ENCODE results near the gene NUP210L. TPM values are rescaled to one million over a fixed set of nuclear protein-coding genes. Genes with fewer than 3 reads are reported as not detected.
"Not testable (repeated sequence)": the region's sequence is repeated elsewhere in the genome, so short reads cannot be mapped to it uniquely, and the experiment has no call there.

Gene NUP210L
- total RNA-seq, 1 donor from 2014 or later: not detected

GRCh38 chr1:153987621-153988020, 167.3 kb downstream of the NUP210L start:
- H3K27me3 ChIP-seq: no peaks in the 10 kb centered on the region
- no peak overlapping the region for H3K4me3 ChIP-seq
- peak overlapping the region in 1 of 2 donors; percentile 90 for H3K27ac ChIP-seq
- intact Hi-C loops (cut with DNase I): loop anchor here (2.0 to 5.0 kb wide), 6 partner anchors 65 to 1150 kb away; partner anchors contain the start of genes GATAD2B, NPR1 and SLC50A1
- TF ChIP-seq CTCF (IDR thresholded peaks at IDR 0.05): no peak
- DNase-seq (ENCODE audit: low spot score in 2 of 2): no peak
- no peaks in the 10 kb centered on the region for H3K9me3 ChIP-seq
- peaks cover 6 to 9% of the 10 kb centered on the region in 2 donors for H3K36me3 ChIP-seq
- H3K4me1 ChIP-seq: peaks cover 2 to 31% of the 10 kb centered on the region in 2 donors

DNA sequence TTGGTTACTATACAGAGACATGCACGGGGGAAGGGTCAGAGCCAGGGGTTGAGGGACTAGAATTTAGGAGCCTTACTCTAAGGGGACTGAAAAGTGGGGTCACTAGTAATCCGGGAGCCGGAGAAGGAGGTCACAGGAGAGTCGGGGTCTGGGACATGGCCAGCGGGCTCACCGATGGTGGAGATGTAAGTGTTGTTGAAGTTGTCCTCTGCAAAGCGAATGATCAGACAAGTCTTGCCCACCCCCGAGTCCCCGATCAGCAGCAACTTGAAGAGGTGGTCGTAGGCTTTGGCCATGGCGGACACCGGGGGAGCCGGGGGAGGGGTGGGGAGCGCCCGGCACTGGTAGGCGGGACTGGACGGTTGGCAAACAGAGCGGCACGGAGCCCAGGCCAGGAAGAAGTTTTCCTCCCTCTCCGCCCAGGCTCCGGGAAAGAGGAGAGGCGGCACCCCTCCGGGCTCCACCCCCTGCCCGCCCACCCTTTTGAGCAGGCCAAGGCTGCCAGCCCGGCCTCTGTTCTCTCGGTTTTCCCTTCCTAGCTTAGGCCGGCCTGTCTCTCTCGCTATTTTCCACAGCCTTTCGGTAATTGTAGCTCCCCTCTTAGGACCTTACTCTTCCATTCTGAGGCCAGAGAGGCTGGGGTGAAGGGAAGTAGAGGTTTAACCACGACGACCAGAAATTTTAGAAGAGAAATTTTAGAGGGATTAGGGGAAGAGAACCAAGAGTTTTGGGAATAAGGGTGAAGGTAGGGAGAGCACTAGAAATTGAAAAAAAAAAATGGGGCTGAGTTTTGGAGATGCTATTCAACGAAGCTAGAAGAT, 168.7 kb downstream of the NUP210L start, which contains the start of gene RAB13:
Gene RAB13 (minus strand): TSS at position 399 of the 821 bp plus-strand sequence. CDS start 103 bp downstream, at position 296.
- Histone ChIP-seq H3K27ac (peak within 1 kb of the TSS; percentile 88 to 90), H3K27me3 (no peaks in the 10 kb centered on the region), H3K4me3 (peak within 1 kb of the TSS; percentile 71 to 72), H3K9me3 (no peaks in the 10 kb centered on the region), H3K4me1 (peaks cover 0 to 21% of the 10 kb centered on the region in 2 donors), H3K36me3 (peaks cover 4 to 11% of the 10 kb centered on the region in 2 donors)
- intact Hi-C loops (cut with DNase I): loop anchor here (1.0 to 5.0 kb wide), 10 partner anchors 19 to 1151 kb away; partner anchors contain the start of genes CREB3L4, CRTC2, DENND4B and GATAD2B
- peak; percentile 58 to 93 for DNase-seq (ENCODE audit: low spot score in 2 of 2)
- no peak for TF ChIP-seq CTCF (IDR thresholded peaks at IDR 0.05)

GRCh38 chr1:153985341-153985912, 169.4 kb downstream of the NUP210L start:
- H3K27ac ChIP-seq: peak overlapping the region; percentile 88 to 90
- peak overlapping the region; percentile 71 to 72 for H3K4me3 ChIP-seq
- intact Hi-C loops (cut with DNase I): loop anchor here (5.0 kb wide), 2 partner anchors 308 to 1152 kb away; partner anchors contain the start of genes NPR1 and SLC50A1
- no peak for TF ChIP-seq CTCF (IDR thresholded peaks at IDR 0.05)
- H3K4me1 ChIP-seq: peaks cover 0 to 21% of the 10 kb centered on the region in 2 donors
- no peaks in the 10 kb centered on the region for H3K27me3 ChIP-seq
- no peaks in the 10 kb centered on the region for H3K9me3 ChIP-seq
- peaks cover 4 to 15% of the 10 kb centered on the region in 2 donors for H3K36me3 ChIP-seq
- DNase-seq (ENCODE audit: low spot score in 2 of 2): peak in 1 of 2 donors; percentile 83

- Histone ChIP-seq H3K27me3 (no peaks in the 10 kb centered on the region), H3K36me3 (peaks cover 4 to 15% of the 10 kb centered on the region in 2 donors), H3K4me1 (peaks cover 0 to 17% of the 10 kb centered on the region in 2 donors), H3K27ac (peak overlapping the region; percentile 88 to 90), H3K4me3 (peak overlapping the region; percentile 71 to 72), H3K9me3 (no peaks in the 10 kb centered on the region)
- no peak for TF ChIP-seq CTCF (IDR thresholded peaks at IDR 0.05)
- DNase-seq (ENCODE audit: low spot score in 2 of 2): no peak
- intact Hi-C loops (cut with DNase I): no loop called here
Observed at GRCh38 chr1:153984123-153984894, 170.6 kb downstream of the NUP210L start.

- Histone ChIP-seq H3K36me3 (peaks cover 4 to 15% of the 10 kb centered on the region in 2 donors), H3K4me1 (peaks cover 0 to 23% of the 10 kb centered on the region in 2 donors)
- H3K4me3 ChIP-seq; intact Hi-C loops (cut with DNase I); H3K27ac ChIP-seq; H3K27me3 ChIP-seq; DNase-seq (ENCODE audit: low spot score in 2 of 2); H3K9me3 ChIP-seq: not testable (repeated sequence)
Observed at GRCh38 chr1:153981735-153982134, 173.1 kb downstream of the NUP210L start.

DNA sequence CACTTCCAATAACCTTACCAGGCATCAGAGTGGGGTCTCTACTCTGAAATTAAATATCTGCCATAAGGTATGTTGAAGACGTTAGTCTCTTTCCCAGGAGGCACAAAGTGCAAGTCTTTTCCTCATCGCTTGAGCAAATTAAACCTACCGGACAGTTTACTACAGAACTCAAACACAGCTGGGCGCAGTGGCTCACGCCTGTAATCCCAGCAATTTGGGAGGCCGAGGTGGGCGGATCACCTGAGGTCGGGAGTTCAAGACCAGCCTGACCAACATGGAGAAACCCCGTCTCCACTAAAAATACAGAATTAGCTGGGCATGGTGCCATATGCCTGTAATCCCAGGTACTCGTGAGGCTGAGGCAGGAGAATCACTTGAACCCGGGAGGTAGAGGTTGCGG, 175.8 kb downstream of the NUP210L start:
- DNase-seq (ENCODE audit: low spot score in 2 of 2); H3K9me3 ChIP-seq; H3K27me3 ChIP-seq; intact Hi-C loops (cut with DNase I); H3K4me3 ChIP-seq; H3K27ac ChIP-seq: not testable (repeated sequence)
- peaks cover 6 to 15% of the 10 kb centered on the region in 2 donors for H3K4me1 ChIP-seq
- H3K36me3 ChIP-seq: peaks cover 25 to 35% of the 10 kb centered on the region in 2 donors

Measured in ascending aorta (tissue), 2 donors.